GM19025 (cell line): ENCODE data around the gene HSPA1L.

Source experiments
- ATAC-seq: cut with Tn5 transposase; IDR thresholded peaks from one replicate; pipeline ENCODE4 v1.9.1; 2021; ENCODE audit warnings: mild to moderate bottlenecking, low read depth, moderate library complexity; ENCODE audit not compliant: unreplicated experiment

The HSPA1L gene

GRCh38 chr6:31768363-31769257, 46.5 kb downstream of the HSPA1L start:
- ATAC-seq, result no peak

GRCh38 chr6:31767096-31767645, 47.9 kb downstream of the HSPA1L start:
- no peak for ATAC-seq

DNA sequence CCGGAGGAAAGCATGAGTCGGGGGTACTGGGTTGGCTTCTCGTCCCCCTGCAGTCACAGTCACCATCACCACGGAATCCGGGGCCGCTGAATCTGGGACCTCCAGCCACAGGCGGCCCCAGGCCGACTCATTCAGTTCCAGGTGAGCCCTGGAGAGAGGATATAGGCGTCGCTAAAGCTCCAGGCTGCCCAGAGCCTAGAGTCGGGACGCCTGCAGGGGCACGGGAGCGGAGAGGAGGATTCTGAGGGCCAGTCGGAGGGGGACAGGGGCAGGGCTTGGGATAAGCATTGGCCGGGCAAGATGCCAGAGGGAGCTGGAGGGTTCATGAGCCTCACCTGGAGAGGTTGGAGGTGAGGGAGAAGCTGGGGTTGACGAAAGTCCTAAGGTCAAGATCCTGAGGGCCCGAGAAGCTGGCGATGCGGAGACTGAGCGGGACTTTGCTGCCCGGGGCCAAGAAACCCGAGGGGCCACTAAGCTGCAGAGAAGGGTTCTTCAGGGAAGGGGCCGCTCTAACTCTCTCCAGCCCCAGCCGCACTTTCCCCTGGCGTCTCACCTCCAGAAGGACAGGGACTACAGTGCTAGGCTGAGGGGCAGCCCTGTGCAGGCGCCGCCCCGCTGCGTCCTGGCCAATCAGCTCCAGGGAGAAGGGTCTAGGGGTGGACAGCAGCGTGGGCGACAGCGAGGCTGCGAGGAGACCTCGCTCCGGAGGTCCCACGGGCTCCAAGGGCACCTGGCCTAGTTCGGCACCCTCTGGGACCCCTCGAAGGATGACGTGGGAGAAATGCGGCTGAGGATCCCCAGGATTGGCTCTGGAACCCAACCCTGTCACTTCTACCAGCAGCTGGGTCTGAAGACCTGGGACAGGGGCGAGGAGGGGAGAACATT, 48.9 kb downstream of the HSPA1L start:
- ATAC-seq, result no peak

DNA sequence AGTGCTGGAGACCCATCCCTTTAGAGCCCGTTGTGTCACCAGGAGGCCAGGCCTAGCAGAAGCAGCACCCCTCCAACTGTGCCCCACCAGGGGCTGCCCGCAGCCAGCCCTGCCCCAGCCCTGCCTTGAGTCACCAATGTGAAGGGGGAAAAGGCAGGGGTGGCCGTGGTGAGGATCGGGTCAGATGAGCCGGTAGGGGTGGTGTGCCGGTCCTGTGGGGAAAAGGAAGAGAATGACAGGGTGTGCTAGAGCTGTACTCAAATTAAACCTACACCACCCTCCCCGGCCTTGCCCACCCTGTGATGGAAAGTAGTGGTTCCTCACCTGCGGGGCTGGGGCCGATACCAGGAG, 49.5 kb downstream of the HSPA1L start:
- ATAC-seq, result no peak

- ATAC-seq, result no peak
These were observed 50.9 kb downstream of the HSPA1L start for GRCh38 chr6:31764198-31764597.

DNA sequence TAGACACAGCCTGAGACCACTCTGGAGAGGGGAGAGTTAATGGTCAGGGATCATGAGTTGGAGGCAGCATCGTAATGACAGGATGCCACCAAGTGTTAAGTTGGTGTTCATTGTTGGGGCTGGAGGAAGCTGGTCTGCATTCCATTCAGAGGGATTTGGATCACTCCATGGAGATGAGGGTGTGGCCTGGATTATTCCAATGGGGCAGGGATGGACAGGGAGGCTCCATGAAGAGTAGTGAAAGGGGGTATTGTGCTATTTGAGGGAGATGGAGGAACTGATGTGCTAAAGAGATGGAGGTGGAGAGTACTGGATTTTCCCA, 51.5 kb downstream of the HSPA1L start:
- no peak for ATAC-seq

- ATAC-seq, result no peak
These were observed 52.0 kb downstream of the HSPA1L start for GRCh38 chr6:31762878-31763618.

DNA sequence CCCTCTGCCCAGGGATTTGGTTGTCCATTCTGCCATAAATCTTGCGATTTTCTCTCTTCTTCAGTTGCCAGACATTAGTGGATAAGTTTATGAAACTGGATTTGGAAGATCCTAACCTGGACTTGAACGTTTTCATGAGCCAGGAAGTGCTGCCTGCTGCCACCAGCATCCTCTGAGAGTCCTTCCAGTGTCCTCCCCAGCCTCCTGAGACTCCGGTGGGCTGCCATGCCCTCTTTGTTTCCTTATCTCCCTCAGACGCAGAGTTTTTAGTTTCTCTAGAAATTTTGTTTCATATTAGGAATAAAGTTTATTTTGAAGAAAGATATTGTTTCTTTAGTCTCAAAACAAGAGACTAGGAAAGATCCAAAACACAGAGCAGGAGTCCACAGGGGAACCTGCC, 52.7 kb downstream of the HSPA1L start, which contains the start of gene SAPCD1:
Gene SAPCD1, plus strand, starts transcription at position 301 of the 400 bp plus-strand sequence. CDS start 399 bp downstream, outside the sequence.
- no peak for ATAC-seq

DNA sequence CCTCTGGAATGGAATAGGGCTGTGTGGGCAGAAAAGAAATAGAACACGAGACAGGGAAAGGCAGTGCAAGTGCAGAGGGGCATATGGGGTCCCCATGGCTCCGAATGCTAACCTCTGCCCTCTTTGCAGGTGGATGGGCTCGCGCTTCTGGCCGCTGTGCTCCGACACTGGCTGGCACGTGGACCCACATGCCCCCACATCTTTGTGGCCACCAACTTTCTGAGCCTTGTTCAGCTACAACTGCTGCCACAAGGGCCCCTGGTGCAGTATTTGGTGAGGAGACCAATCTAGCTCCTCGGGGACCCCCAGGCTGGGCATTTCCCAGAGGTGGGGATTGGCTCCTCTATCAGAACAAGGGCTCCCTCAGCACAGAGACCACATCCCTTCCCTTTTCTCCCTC, 53.7 kb downstream of the HSPA1L start:
- no peak for ATAC-seq

- ATAC-seq, result no peak
These were observed 54.3 kb downstream of the HSPA1L start for GRCh38 chr6:31760790-31761189.
